Upper lobe of left lung (tissue), 6 donors: Measurements from ENCODE around the gene TTLL10. TPM values are rescaled to one million over a fixed set of nuclear protein-coding genes. Genes with fewer than 3 reads are reported as not detected.

ENCODE experiments used
- ATAC-seq, 2 donors: fragments of 200-7000 bp; cut with Tn5 transposase; one replicate each; pipeline ENCODE4 v1.9.1; 2022; ENCODE audit warnings: mild to moderate bottlenecking in 2 of 2, moderate library complexity in 2 of 2; ENCODE audit not compliant: low FRiP score in 2 of 2
- DNase-seq, 2 donors: peaks; one replicate each; pipeline ENCODE4 v3.0.0-alpha.2; 2019 to 2020
- H3K27ac ChIP-seq, 4 donors: fragments of 200-600 bp; sonication (generic); one replicate each; pipeline ENCODE4 v1.5.1; 2016 to 2019
- H3K27me3 ChIP-seq, 4 donors: fragments of 200-600 bp; sonication (generic); one replicate each; pipeline ENCODE4 v1.5.1; 2017 to 2019
- H3K36me3 ChIP-seq, 4 donors: fragments of 200-600 bp; sonication (generic); one replicate each; pipeline ENCODE4 v1.5.1; 2016 to 2019
- H3K4me1 ChIP-seq, 4 donors: fragments of 200-600 bp; sonication (generic); one replicate each; pipeline ENCODE4 v1.5.1; 2018 to 2019
- H3K4me3 ChIP-seq, 4 donors: fragments of 200-600 bp; sonication (generic); one replicate each; pipeline ENCODE4 v1.5.1; 2017 to 2019; ENCODE audit warnings: mild to moderate bottlenecking in 2 of 4, moderate library complexity in 1 of 4
- H3K9me3 ChIP-seq, 4 donors: fragments of 200-600 bp; sonication (generic); one replicate each; pipeline ENCODE4 v1.5.1; 2018 to 2019
- EP300 ChIP-seq, 4 donors: sonication (generic); formaldehyde crosslinking; IDR thresholded peaks; one replicate each; pipeline ENCODE4 v1.5.1; 2017; ENCODE audit warnings: antibody characterized with exemption in 4 of 4, control low read depth in 2 of 4
- POLR2A ChIP-seq, 4 donors: fragments of 450-650 bp; IDR thresholded peaks; one replicate each; pipeline ENCODE4 v1.5.1; 2016 to 2017; ENCODE audit warnings: antibody characterized with exemption in 4 of 4, mild to moderate bottlenecking in 2 of 4
- POLR2AphosphoS5 ChIP-seq, 2 donors: sonication (generic); formaldehyde crosslinking; IDR thresholded peaks; one replicate each; pipeline ENCODE4 v1.5.1; 2017; ENCODE audit warnings: antibody characterized with exemption in 2 of 2
- WGBS, 2 donors: methylation state at CpG; one replicate each; pipeline ENCODE4 v1.1.5; 2017 to 2018; 5-methylcytosine and 5-hydroxymethylcytosine counted together
- total RNA-seq, 6 donors: library from RNA; depleted of rRNA in 4 of 6; stranded (reverse); fragments of >200 nt in 4 of 6; gene quantifications; one replicate each; pipeline versions ENCODE4 v1.1.0 to v1.2.1, GENCODE V29; 2016 to 2021
- TF ChIP-seq, protein P1 (sequence below), 6 experiments: fragments of 450-650 bp in 4 of 6; fragments of 200-600 bp in 2 of 6; sonication (generic) in 2 of 6; IDR thresholded peaks; one replicate each; pipeline ENCODE4 v1.5.1; 2016 to 2019; ENCODE audit warnings: antibody characterized with exemption in 6 of 6
- donor health status: DM: no; HTN: no; CAD: no; lungs with moderate emphysema.
- donor health status: DM: no; HTN: yes; CAD: no; lungs with severe emphysema.

Gene TTLL10
- total RNA-seq, 6 donors from 2014 or later: 0.86 to 14.5 (median 5.8) TPM

DNA sequence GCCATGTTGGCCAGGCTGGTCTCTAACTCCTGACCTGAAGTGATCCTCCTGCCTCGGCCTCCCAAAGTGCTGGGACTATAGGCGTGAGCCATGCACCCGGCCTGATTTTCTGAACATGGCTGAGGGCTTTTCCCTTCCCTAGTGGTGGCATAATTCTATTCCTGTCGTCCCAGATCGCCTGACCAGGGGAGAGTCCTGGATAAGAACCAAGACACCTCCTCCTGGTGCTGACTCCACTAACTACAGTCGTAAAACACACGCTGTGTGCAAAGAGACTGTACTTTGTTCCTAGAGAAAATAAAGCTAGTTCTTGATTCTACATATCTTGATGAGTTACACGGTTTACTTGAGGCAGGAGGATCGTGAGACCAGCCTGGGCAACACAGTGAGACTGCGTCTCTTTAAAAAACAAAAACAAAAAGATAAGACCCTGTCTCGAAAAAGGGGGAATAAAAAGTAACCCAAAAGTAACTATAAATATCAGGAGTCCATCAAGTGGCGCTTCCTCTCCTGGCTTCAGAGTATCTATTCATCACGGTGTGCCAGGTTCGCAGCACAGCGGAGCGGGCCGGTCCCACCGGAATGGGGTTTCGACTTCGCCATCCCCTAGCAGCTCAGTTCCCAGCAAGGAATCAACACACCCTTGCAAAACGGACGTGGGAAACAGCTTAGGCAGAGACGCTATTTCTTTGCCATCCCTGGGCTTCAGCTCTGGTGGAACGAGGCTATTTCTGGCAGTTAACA lies 57.1 kb downstream of the TTLL10 start:
- Histone ChIP-seq H3K27me3 (no peaks in the 10 kb centered on the region), H3K4me3 (peak overlapping the region; percentile 76 to 97 (median 86)), H3K4me1 (peaks cover 27 to 55% (median 32%) of the 10 kb centered on the region in 4 donors), H3K27ac (peak overlapping the region; percentile 81 to 96 (median 90)), H3K9me3 (peaks cover 0 to 3% (median 0%) of the 10 kb centered on the region in 4 donors), H3K36me3 (peaks cover 14 to 32% (median 29%) of the 10 kb centered on the region in 4 donors)
- TF ChIP-seq, protein P1, sequence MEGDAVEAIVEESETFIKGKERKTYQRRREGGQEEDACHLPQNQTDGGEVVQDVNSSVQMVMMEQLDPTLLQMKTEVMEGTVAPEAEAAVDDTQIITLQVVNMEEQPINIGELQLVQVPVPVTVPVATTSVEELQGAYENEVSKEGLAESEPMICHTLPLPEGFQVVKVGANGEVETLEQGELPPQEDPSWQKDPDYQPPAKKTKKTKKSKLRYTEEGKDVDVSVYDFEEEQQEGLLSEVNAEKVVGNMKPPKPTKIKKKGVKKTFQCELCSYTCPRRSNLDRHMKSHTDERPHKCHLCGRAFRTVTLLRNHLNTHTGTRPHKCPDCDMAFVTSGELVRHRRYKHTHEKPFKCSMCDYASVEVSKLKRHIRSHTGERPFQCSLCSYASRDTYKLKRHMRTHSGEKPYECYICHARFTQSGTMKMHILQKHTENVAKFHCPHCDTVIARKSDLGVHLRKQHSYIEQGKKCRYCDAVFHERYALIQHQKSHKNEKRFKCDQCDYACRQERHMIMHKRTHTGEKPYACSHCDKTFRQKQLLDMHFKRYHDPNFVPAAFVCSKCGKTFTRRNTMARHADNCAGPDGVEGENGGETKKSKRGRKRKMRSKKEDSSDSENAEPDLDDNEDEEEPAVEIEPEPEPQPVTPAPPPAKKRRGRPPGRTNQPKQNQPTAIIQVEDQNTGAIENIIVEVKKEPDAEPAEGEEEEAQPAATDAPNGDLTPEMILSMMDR (IDR thresholded peaks at IDR 0.05): peak in 2 of 6 experiments; percentile 8 to 20
- TF ChIP-seq POLR2A (IDR thresholded peaks at IDR 0.05): no peak
- DNase-seq (peak in 1 of 2 donors; percentile 50), ATAC-seq (no peak)
- 16% methylated on average over 20 to 24 of the region's 24 CpGs for WGBS, 2 donors

DNA sequence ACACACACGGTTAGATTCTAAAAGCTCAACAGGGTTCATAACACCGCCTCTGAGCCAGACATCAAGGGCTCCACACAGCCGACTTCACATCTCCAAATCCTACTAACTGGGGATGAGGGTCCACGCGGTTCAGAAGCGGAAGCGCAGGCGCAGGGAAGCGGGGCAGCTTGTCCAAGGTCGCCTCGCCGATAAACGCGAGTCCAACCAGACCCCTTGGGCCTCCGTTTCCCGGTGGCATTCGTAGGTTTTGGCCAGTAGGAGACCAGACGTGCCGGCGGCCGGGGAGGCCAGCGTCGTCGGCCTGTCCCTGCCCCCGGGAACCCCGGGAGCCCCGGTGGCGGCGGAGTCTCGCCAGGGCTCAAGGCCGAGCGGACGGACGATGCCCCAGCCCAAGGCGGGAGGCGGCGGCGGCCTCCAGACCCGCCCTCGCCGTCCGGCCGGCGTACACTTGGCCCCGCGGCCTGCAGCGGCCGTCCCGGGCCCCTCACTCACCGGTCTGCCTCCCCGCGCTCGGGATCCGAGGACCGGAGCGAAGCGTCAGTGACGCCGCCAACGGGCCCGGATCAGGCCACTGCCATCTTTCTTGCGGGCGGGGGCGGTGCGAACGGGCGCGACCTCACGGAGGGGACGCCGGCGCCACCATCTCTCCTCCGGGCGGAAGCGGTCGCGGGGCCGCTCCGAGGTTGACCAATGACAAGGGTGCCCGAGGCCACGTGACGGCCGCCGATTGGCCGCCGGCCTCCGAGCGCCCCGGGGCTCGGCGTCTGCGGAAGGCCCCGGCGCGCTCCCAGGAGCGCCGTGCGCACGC lies 57.9 kb downstream of the TTLL10 start, which contains the start of gene SDF4:
SDF4 (minus strand) TSS at position 602 of the 808 bp plus-strand sequence. CDS start 3,229 bp downstream, outside the sequence.
- H3K27ac ChIP-seq: peak within 1 kb of the TSS; percentile 81 to 96 (median 90)
- 0 to 1% methylated on average over 3 to 25 of the region's 99 CpGs for WGBS, 2 donors
- H3K27me3 ChIP-seq: no peaks in the 10 kb centered on the region
- peak; percentile 94 to 97 for ATAC-seq
- peak; percentile 95 to 99 for DNase-seq
- H3K36me3 ChIP-seq: peaks cover 14 to 24% (median 22%) of the 10 kb centered on the region in 4 donors
- peak within 1 kb of the TSS; percentile 76 to 97 (median 86) for H3K4me3 ChIP-seq
- peaks cover 27 to 52% (median 32%) of the 10 kb centered on the region in 4 donors for H3K4me1 ChIP-seq
- TF ChIP-seq, protein P1 (IDR thresholded peaks at IDR 0.05): peak in 2 of 6 experiments; percentile 7 to 22
- no peak for TF ChIP-seq EP300 (IDR thresholded peaks at IDR 0.05)
- peak in 3 of 4 donors; percentile 42 to 83 (median 53) for TF ChIP-seq POLR2A (IDR thresholded peaks at IDR 0.05)
- TF ChIP-seq POLR2AphosphoS5 (IDR thresholded peaks at IDR 0.05): peak; percentile 73 to 85
- H3K9me3 ChIP-seq: peaks cover 0 to 3% (median 0%) of the 10 kb centered on the region in 4 donors

DNA sequence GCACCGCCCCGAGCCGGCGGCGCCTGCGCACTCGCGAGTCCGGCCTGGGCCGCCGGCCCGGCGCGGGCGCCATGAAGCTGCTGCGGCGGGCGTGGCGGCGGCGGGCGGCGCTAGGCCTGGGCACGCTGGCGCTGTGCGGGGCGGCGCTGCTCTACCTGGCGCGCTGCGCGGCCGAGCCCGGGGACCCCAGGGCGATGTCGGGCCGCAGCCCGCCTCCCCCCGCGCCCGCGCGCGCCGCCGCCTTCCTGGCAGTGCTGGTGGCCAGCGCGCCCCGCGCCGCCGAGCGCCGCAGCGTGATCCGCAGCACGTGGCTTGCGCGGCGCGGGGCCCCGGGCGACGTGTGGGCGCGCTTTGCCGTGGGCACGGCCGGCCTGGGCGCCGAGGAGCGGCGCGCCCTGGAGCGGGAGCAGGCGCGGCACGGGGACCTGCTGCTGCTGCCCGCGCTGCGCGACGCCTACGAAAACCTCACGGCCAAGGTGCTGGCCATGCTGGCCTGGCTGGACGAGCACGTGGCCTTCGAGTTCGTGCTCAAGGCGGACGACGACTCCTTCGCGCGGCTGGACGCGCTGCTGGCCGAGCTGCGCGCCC lies 58.6 kb downstream of the TTLL10 start, which contains the start of gene B3GALT6:
B3GALT6 (plus strand) TSS at position 30 of the 588 bp plus-strand sequence; CDS start at position 72, 42 bp downstream.
- DNase-seq (no peak), ATAC-seq (no peak)
- 13% methylated on average over 8 of the region's 100 CpGs; no CpG with 5 or more reads in 1 of the 2 donors for WGBS, 2 donors
- Histone ChIP-seq H3K4me1 (peaks cover 32 to 56% (median 34%) of the 10 kb centered on the region in 4 donors), H3K4me3 (peak within 1 kb of the TSS; percentile 76 to 97 (median 86)), H3K9me3 (peaks cover 0 to 3% (median 0%) of the 10 kb centered on the region in 4 donors), H3K27me3 (peaks cover 0 to 1% (median 0%) of the 10 kb centered on the region in 4 donors), H3K36me3 (peaks cover 8 to 17% (median 15%) of the 10 kb centered on the region in 4 donors), H3K27ac (peak within 1 kb of the TSS; percentile 81 to 96 (median 90))
- no peak for TF ChIP-seq POLR2AphosphoS5 (IDR thresholded peaks at IDR 0.05)
- TF ChIP-seq, protein P1 (IDR thresholded peaks at IDR 0.05): peak in 3 of 6 experiments; percentile 10 to 29 (median 21)

DNA sequence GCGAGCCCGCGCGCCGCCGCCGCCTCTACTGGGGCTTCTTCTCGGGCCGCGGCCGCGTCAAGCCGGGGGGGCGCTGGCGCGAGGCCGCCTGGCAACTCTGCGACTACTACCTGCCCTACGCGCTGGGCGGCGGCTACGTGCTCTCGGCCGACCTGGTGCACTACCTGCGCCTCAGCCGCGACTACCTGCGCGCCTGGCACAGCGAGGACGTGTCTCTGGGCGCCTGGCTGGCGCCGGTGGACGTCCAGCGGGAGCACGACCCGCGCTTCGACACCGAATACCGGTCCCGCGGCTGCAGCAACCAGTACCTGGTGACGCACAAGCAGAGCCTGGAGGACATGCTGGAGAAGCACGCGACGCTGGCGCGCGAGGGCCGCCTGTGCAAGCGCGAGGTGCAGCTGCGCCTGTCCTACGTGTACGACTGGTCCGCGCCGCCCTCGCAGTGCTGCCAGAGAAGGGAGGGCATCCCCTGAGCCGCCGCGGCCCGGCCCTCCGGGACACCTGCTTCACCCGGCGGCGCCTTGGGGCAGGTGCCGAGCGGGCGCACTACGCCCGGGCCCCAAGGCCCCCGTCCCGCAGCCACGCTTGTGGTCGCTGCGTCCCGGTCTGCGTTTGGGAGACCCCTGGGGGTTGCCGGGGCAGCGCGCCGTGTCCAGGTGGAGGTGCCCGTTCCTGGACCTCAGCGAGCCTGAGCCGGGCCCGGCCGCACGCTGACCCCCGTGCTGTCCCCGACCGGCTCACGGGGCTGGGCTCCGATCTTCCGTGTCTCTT lies 59.3 kb downstream of the TTLL10 start:
- ATAC-seq (no peak), DNase-seq (peak in 1 of 2 donors; percentile 89)
- WGBS, 2 donors: 80 to 87% methylated on average over 44 to 70 of the region's 98 CpGs
- Histone ChIP-seq H3K27ac (no peak overlapping the region), H3K36me3 (peaks cover 6 to 10% (median 8%) of the 10 kb centered on the region in 4 donors), H3K27me3 (peaks cover 0 to 8% (median 2%) of the 10 kb centered on the region in 4 donors), H3K4me3 (peak overlapping the region in 3 of 4 donors; percentile 49 to 97 (median 83)), H3K9me3 (peaks cover 0 to 3% (median 0%) of the 10 kb centered on the region in 4 donors), H3K4me1 (peaks cover 32 to 63% (median 39%) of the 10 kb centered on the region in 4 donors)
- no peak for TF ChIP-seq POLR2AphosphoS5 (IDR thresholded peaks at IDR 0.05)
- TF ChIP-seq EP300 (IDR thresholded peaks at IDR 0.05): no peak
- no peak for TF ChIP-seq POLR2A (IDR thresholded peaks at IDR 0.05)
- TF ChIP-seq, protein P1 (IDR thresholded peaks at IDR 0.05): no peak
